PC-3 (cell line): Measurements from ENCODE around the gene EIF2S2. TPM values are rescaled to one million over a fixed set of nuclear protein-coding genes. Genes with fewer than 3 reads are reported as not detected.

ENCODE experiments used
- ATAC-seq: fragments of 200-7000 bp; cut with Tn5 transposase; 2 replicates; pipeline ENCODE4 v1.9.1; 2020; ENCODE audit warnings: mild to moderate bottlenecking, moderate library complexity
- BruUV-seq: library from RNA; stranded (reverse); fragments of 400-500 nt; replicated peaks from 2 replicates; lab custom pipeline; 2021; lab: Mats Ljungman, UMichigan
- CTCF ChIA-PET: fragments of 300-600 bp; sonication (Branson Sonifier 250); formaldehyde crosslinking; loops from one replicate; lab custom pipeline; 2022; ENCODE audit warnings: antibody characterized with exemption; lab: Charles Lee
- POLR2A ChIA-PET: fragments of 300-600 bp; sonication (Branson Sonifier 250); formaldehyde crosslinking; loops from one replicate; lab custom pipeline; 2022; ENCODE audit warnings: antibody characterized with exemption; ENCODE audit not compliant: unreplicated experiment; lab: Charles Lee
- DNase-seq: peaks from one replicate; pipeline ENCODE4 v3.0.0-alpha.2; 2015
- H2AFZ ChIP-seq: fragments of 300-600 bp; sonication (generic); 2 replicates; pipeline ENCODE4 v1.6.0; 2016; ENCODE audit warnings: antibody characterized with exemption, low read length
- H3F3A ChIP-seq: fragments of 300-600 bp; sonication (generic); one replicate; pipeline ENCODE4 v1.6.0; 2017; ENCODE audit warnings: antibody characterized with exemption, low read length, control low read depth, mild to moderate bottlenecking; ENCODE audit not compliant: unreplicated experiment
- H3K27ac ChIP-seq: fragments of 300-600 bp; sonication (generic); 2 replicates; pipeline ENCODE4 v1.5.1; 2016; ENCODE audit warnings: mild to moderate bottlenecking, low read length
- H3K27me3 ChIP-seq: fragments of 300-600 bp; sonication (generic); 2 replicates; pipeline ENCODE4 v1.6.1; 2016; ENCODE audit warnings: low read length, mixed read lengths
- H3K36me3 ChIP-seq: fragments of 300-600 bp; sonication (generic); 2 replicates; pipeline ENCODE4 v1.6.1; 2016; ENCODE audit warnings: low read depth, mixed run types, low read length, mixed read lengths
- H3K4me1 ChIP-seq: fragments of 300-600 bp; sonication (generic); 2 replicates; pipeline ENCODE4 v1.5.1; 2016; ENCODE audit warnings: low read length; ENCODE audit not compliant: insufficient read depth
- H3K4me2 ChIP-seq: fragments of 300-600 bp; sonication (generic); 2 replicates; pipeline ENCODE4 v1.6.0; 2016; ENCODE audit warnings: low read length
- H3K4me3 ChIP-seq: fragments of 300-600 bp; sonication (generic); 2 replicates; pipeline ENCODE4 v1.5.1; 2016; ENCODE audit warnings: mild to moderate bottlenecking, low read length, mixed read lengths
- H3K79me2 ChIP-seq: fragments of 300-600 bp; sonication (generic); 2 replicates; pipeline ENCODE4 v1.6.1; 2017; ENCODE audit warnings: low read length, mixed read lengths
- H3K9ac ChIP-seq: fragments of 300-600 bp; sonication (generic); 2 replicates; pipeline ENCODE4 v1.6.0; 2016; ENCODE audit warnings: mild to moderate bottlenecking, low read length
- H3K9me2 ChIP-seq: fragments of 300-600 bp; sonication (generic); replicated peaks from 2 replicates; pipeline ENCODE4 v1.6.1; 2016; ENCODE audit warnings: mixed run types, low read length, mixed read lengths
- H3K9me3 ChIP-seq: fragments of 300-600 bp; sonication (generic); 2 replicates; pipeline ENCODE4 v1.6.1; 2016; ENCODE audit warnings: low read length, mixed read lengths
- H4K20me1 ChIP-seq: fragments of 300-600 bp; sonication (generic); 2 replicates; pipeline ENCODE4 v1.6.1; 2016; ENCODE audit warnings: low read length, mixed read lengths
- CTCF ChIP-seq: fragments of 300-600 bp; sonication (generic); conservative IDR thresholded peaks from 2 replicates; pipeline ENCODE4 v1.5.1; 2017; ENCODE audit warnings: antibody characterized with exemption, low read depth, mild to moderate bottlenecking, low read length
- EZH2 ChIP-seq: fragments of 300-600 bp; sonication (generic); IDR thresholded peaks from one replicate; pipeline ENCODE4 v1.6.1; 2017; ENCODE audit warnings: antibody characterized with exemption, mild to moderate bottlenecking, low read length; ENCODE audit not compliant: unreplicated experiment
- EZH2phosphoT487 ChIP-seq: fragments of 300-600 bp; sonication (generic); IDR thresholded peaks from 2 replicates; pipeline ENCODE4 v1.6.1; 2018; ENCODE audit warnings: mild to moderate bottlenecking, antibody characterized with exemption, low read length, borderline replicate concordance
- intact Hi-C: fragments of 100-400 bp; cut with micrococcal nuclease; formaldehyde crosslinking; loops from 2 replicates; pipeline ENCODE4 v1.9.0; 2023
- total RNA-seq: library from RNA; depleted of rRNA; stranded (reverse); fragments of >200 nt; gene quantifications from 2 replicates; pipeline ENCODE4 v1.2.3, GENCODE V29; 2014

The EIF2S2 gene
- total RNA-seq, 1 experiment from 2014 or later, result 83.4 TPM

GRCh38 chr20:34070079-34070439 is 42.0 kb downstream of the EIF2S2 start:
- H3K9me3 ChIP-seq, result no peaks in the 10 kb centered on the region
- peaks cover 18% of the 10 kb centered on the region; the same call in 1 of the 2 replicates for H4K20me1 ChIP-seq
- DNase-seq (no peak), ATAC-seq (no peak)
- no peak overlapping the region for H2AFZ ChIP-seq
- no TSS peak for BruUV-seq
- no peaks in the 10 kb centered on the region for H3K9me2 ChIP-seq
- H3K9ac ChIP-seq, result no peak overlapping the region
- H3K36me3 ChIP-seq, result no peaks in the 10 kb centered on the region; the same call in 1 of the 2 replicates
- POLR2A ChIA-PET, result no interaction called here
- intact Hi-C loops, result loop anchor here (1.0 kb wide), 1 partner anchor 208 kb away; no protein-coding TSS in a partner anchor
- H3K27ac ChIP-seq, result no peak overlapping the region
- H3K27me3 ChIP-seq, result no peaks in the 10 kb centered on the region
- peaks cover 8% of the 10 kb centered on the region; the same call in 1 of the 2 replicates for H3K79me2 ChIP-seq
- H3F3A ChIP-seq, result no peaks in the 10 kb centered on the region
- H3K4me1 ChIP-seq, result peaks cover 9% of the 10 kb centered on the region
- H3K4me3 ChIP-seq, result no peak overlapping the region
- no peak; the same call in 1 of the 2 replicates for TF ChIP-seq CTCF
- TF ChIP-seq EZH2phosphoT487, result no peak
- no peak for TF ChIP-seq EZH2
- H3K4me2 ChIP-seq, result no peak overlapping the region
- CTCF ChIA-PET, result interaction anchor here (1.2 kb wide), 1 partner anchor 13 kb away, joined by 8 read pairs; no protein-coding TSS in a partner anchor

DNA sequence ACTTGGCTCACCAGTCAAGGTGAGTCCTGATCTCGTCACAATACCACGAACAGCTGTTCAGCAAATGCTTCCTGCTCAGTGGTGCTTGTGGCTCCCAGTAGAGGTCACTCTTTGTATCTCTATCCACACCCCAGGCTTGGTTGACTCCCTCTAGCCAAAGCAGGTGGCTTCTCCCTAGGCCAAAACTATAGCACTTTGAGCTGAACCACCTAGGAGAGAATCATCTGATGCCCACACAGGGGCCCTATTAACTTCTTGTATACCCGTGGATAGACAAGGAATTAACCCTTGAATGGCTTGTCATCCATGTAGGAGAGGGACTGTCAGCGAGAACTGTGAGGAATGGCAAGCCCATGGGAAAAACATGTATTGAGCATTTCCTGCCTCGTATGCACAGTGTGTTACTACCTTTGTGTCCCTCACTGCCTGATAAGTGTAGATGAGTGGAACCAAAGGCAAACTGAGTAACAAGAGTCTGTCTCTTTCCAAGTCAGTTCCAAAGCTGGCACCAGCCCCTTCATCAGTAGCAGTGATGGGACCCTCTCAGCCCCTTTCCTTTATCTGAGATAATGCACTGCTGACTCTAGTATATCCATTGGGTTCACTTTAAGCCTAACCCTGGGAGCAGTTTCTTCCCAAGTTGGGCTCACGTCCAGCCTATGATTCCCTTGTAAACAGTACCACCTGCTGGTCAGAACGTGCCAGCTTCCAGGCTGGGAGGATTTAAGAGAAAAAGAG is 42.5 kb downstream of the EIF2S2 start:
- ChIA-PET POLR2A (no interaction called here), CTCF (interaction anchor here (0.6 to 1.2 kb wide), 2 partner anchors 14 to 155 kb away, joined by 3 to 8 read pairs; no protein-coding TSS in a partner anchor)
- Histone ChIP-seq H3K9me3 (no peaks in the 10 kb centered on the region), H3K4me1 (peaks cover 6% of the 10 kb centered on the region), H2AFZ (no peak overlapping the region), H3K27ac (no peak overlapping the region), H3K4me2 (no peak overlapping the region), H3K36me3 (no peaks in the 10 kb centered on the region; the same call in 1 of the 2 replicates), H3K4me3 (no peak overlapping the region), H3K79me2 (peaks cover 7% of the 10 kb centered on the region; the same call in 1 of the 2 replicates), H3K9me2 (no peaks in the 10 kb centered on the region), H3K27me3 (no peaks in the 10 kb centered on the region), H4K20me1 (peaks cover 18% of the 10 kb centered on the region; the same call in 1 of the 2 replicates), H3F3A (no peaks in the 10 kb centered on the region), H3K9ac (no peak overlapping the region)
- ATAC-seq (peak; percentile 84), DNase-seq (peak; percentile 91)
- no peak for TF ChIP-seq EZH2
- TF ChIP-seq EZH2phosphoT487, result no peak
- TF ChIP-seq CTCF, result peak; percentile 91
- intact Hi-C loops, result loop anchor here (1.0 kb wide), 4 partner anchors 60 to 207 kb away; no protein-coding TSS in a partner anchor
- no TSS peak for BruUV-seq

GRCh38 chr20:34068001-34068400 is 44.0 kb downstream of the EIF2S2 start:
- H4K20me1 ChIP-seq, result peaks cover 21% of the 10 kb centered on the region; the same call in 1 of the 2 replicates
- ATAC-seq, result no peak
- POLR2A ChIA-PET, result no interaction called here

More at GRCh38 chr20:34068001-34068400, 44.0 kb downstream of the EIF2S2 start:
- Histone ChIP-seq H3K9ac (no peak overlapping the region), H3K4me3 (no peak overlapping the region), H3K9me3 (no peaks in the 10 kb centered on the region), H3K79me2 (peaks cover 7% of the 10 kb centered on the region; the same call in 1 of the 2 replicates), H3K36me3 (no peaks in the 10 kb centered on the region; the same call in 1 of the 2 replicates), H3K27me3 (no peaks in the 10 kb centered on the region), H3K9me2 (no peaks in the 10 kb centered on the region), H3K4me2 (no peak overlapping the region), H3F3A (no peaks in the 10 kb centered on the region), H3K4me1 (peaks cover 6% of the 10 kb centered on the region), H3K27ac (no peak overlapping the region), H2AFZ (no peak overlapping the region)
- BruUV-seq, result no TSS peak
- TF ChIP-seq EZH2phosphoT487 (no peak), CTCF (no peak)
- no peak for DNase-seq
- CTCF ChIA-PET, result interaction anchor here (0.7 kb wide), 1 partner anchor 27 kb away, joined by 3 read pairs; no protein-coding TSS in a partner anchor
- intact Hi-C loops, result no loop called here
